ENCODE results near the gene RHOXF1.

- TF ChIP-seq CTCF (conservative IDR thresholded peaks at IDR 0.05; ENCODE audit: low read depth in 2 of 2) (no peak), EZH2phosphoT487 (IDR thresholded peaks at IDR 0.05; ENCODE audit: unreplicated experiment) (no peak), JUNB (IDR thresholded peaks at IDR 0.05; ENCODE audit: unreplicated experiment) (no peak), POLR2AphosphoS5 (IDR thresholded peaks at IDR 0.05; ENCODE audit: low read depth) (no peak), ZNF114 (CRISPR knock-in tag; IDR thresholded peaks at IDR 0.05) (no peak), REST (IDR thresholded peaks at IDR 0.05; ENCODE audit: unreplicated experiment) (no peak), EZH2 (IDR thresholded peaks at IDR 0.05; ENCODE audit: low read depth, unreplicated experiment) (no peak), ETS1 (IDR thresholded peaks at IDR 0.05) (no peak), CREB1 (CRISPR knock-in tag; IDR thresholded peaks at IDR 0.05; ENCODE audit: low read depth) (no peak), STAT1 (IDR thresholded peaks at IDR 0.05; ENCODE audit: unreplicated experiment) (no peak), ZNF331 (CRISPR knock-in tag; IDR thresholded peaks at IDR 0.05; ENCODE audit: low read depth) (no peak), NANOG (IDR thresholded peaks at IDR 0.05; ENCODE audit: borderline replicate concordance) (no peak)
- TF ChIP-seq, protein P1, sequence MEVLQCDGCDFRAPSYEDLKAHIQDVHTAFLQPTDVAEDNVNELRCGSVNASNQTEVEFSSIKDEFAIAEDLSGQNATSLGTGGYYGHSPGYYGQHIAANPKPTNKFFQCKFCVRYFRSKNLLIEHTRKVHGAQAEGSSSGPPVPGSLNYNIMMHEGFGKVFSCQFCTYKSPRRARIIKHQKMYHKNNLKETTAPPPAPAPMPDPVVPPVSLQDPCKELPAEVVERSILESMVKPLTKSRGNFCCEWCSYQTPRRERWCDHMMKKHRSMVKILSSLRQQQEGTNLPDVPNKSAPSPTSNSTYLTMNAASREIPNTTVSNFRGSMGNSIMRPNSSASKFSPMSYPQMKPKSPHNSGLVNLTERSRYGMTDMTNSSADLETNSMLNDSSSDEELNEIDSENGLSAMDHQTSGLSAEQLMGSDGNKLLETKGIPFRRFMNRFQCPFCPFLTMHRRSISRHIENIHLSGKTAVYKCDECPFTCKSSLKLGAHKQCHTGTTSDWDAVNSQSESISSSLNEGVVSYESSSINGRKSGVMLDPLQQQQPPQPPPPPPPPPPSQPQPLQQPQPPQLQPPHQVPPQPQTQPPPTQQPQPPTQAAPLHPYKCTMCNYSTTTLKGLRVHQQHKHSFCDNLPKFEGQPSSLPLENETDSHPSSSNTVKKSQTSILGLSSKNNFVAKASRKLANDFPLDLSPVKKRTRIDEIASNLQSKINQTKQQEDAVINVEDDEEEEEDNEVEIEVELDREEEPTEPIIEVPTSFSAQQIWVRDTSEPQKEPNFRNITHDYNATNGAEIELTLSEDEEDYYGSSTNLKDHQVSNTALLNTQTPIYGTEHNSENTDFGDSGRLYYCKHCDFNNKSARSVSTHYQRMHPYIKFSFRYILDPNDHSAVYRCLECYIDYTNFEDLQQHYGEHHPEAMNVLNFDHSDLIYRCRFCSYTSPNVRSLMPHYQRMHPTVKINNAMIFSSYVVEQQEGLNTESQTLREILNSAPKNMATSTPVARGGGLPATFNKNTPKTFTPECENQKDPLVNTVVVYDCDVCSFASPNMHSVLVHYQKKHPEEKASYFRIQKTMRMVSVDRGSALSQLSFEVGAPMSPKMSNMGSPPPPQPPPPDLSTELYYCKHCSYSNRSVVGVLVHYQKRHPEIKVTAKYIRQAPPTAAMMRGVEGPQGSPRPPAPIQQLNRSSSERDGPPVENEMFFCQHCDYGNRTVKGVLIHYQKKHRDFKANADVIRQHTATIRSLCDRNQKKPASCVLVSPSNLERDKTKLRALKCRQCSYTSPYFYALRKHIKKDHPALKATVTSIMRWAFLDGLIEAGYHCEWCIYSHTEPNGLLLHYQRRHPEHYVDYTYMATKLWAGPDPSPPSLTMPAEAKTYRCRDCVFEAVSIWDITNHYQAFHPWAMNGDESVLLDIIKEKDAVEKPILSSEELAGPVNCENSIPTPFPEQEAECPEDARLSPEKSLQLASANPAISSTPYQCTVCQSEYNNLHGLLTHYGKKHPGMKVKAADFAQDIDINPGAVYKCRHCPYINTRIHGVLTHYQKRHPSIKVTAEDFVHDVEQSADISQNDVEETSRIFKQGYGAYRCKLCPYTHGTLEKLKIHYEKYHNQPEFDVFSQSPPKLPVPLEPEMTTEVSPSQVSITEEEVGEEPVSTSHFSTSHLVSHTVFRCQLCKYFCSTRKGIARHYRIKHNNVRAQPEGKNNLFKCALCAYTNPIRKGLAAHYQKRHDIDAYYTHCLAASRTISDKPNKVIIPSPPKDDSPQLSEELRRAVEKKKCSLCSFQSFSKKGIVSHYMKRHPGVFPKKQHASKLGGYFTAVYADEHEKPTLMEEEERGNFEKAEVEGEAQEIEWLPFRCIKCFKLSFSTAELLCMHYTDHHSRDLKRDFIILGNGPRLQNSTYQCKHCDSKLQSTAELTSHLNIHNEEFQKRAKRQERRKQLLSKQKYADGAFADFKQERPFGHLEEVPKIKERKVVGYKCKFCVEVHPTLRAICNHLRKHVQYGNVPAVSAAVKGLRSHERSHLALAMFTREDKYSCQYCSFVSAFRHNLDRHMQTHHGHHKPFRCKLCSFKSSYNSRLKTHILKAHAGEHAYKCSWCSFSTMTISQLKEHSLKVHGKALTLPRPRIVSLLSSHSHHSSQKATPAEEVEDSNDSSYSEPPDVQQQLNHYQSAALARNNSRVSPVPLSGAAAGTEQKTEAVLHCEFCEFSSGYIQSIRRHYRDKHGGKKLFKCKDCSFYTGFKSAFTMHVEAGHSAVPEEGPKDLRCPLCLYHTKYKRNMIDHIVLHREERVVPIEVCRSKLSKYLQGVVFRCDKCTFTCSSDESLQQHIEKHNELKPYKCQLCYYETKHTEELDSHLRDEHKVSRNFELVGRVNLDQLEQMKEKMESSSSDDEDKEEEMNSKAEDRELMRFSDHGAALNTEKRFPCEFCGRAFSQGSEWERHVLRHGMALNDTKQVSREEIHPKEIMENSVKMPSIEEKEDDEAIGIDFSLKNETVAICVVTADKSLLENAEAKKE (CRISPR knock-in tag; IDR thresholded peaks at IDR 0.05): no peak
Measured at GRCh38 chrX:120136840-120137239, 21.1 kb upstream of the RHOXF1 start.
